Measurements from ENCODE around the gene ELP4. TPM values are rescaled to one million over a fixed set of nuclear protein-coding genes. Genes with fewer than 3 reads are reported as not detected.

The ELP4 gene
- total RNA-seq, 1 experiment from 2014 or later = 19.4 TPM

GRCh38 chr11:31809541-31809856 lies 299.9 kb downstream of the ELP4 start:
- Histone ChIP-seq H3K9ac (ENCODE audit: low read length) (peak overlapping the region; percentile 68), H3K4me1 (ENCODE audit: insufficient read depth, low read length) (peaks cover 36% of the 10 kb centered on the region), H2AFZ (ENCODE audit: low read length) (peak overlapping the region; percentile 77), H3K36me3 (ENCODE audit: low read depth, low read length) (no peaks in the 10 kb centered on the region), H3K4me3 (ENCODE audit: low read length) (peak overlapping the region; percentile 93), H3K4me2 (ENCODE audit: low read length) (peak overlapping the region; percentile 99), H3K27ac (ENCODE audit: low read length) (peak overlapping the region; percentile 3; the same call in 1 of the 2 replicates), H3K9me2 (replicated peaks; ENCODE audit: low read length) (no peaks in the 10 kb centered on the region), H3K79me2 (ENCODE audit: low read length) (peaks cover 39% of the 10 kb centered on the region), H3K27me3 (ENCODE audit: low read length) (no peaks in the 10 kb centered on the region), H3K9me3 (ENCODE audit: low read length) (no peaks in the 10 kb centered on the region), H3F3A (ENCODE audit: low read length, unreplicated experiment) (no peaks in the 10 kb centered on the region), H4K20me1 (ENCODE audit: low read length) (no peaks in the 10 kb centered on the region)
- TF ChIP-seq EZH2phosphoT487 (IDR thresholded peaks at IDR 0.05; ENCODE audit: borderline replicate concordance, low read length) (no peak), CTCF (conservative IDR thresholded peaks at IDR 0.05; ENCODE audit: low read depth, low read length) (no peak), EZH2 (IDR thresholded peaks at IDR 0.05; ENCODE audit: low read length, unreplicated experiment) (no peak)
- ChIA-PET POLR2A (ENCODE audit: unreplicated experiment) (no interaction called here), CTCF (interaction anchor here (1.0 kb wide), 1 partner anchor 168 kb away, joined by 3 read pairs; no protein-coding TSS in a partner anchor)
- peak; percentile 10 for DNase-seq
- BruUV-seq (replicated peaks) = TSS peak; percentile 24
- no peak for ATAC-seq
- intact Hi-C loops (cut with micrococcal nuclease) = no loop called here

- DNase-seq = peak; percentile 43
- POLR2A ChIA-PET (ENCODE audit: unreplicated experiment) = interaction anchor here (0.5 to 1.0 kb wide), 4 partner anchors 169 to 339 kb away, joined by 3 to 4 read pairs (median 4); no protein-coding TSS in a partner anchor
- peaks cover 39% of the 10 kb centered on the region for H3K79me2 ChIP-seq (ENCODE audit: low read length)
Measured at GRCh38 chr11:31809857-31810778, 300.6 kb downstream of the ELP4 start.

More at GRCh38 chr11:31809857-31810778, 300.6 kb downstream of the ELP4 start:
- peaks cover 36% of the 10 kb centered on the region for H3K4me1 ChIP-seq (ENCODE audit: insufficient read depth, low read length)
- H3K9ac ChIP-seq (ENCODE audit: low read length) = peak overlapping the region; percentile 68
- CTCF ChIA-PET = interaction anchor here (0.6 to 1.0 kb wide), 2 partner anchors 64 to 169 kb away, joined by 3 read pairs; no protein-coding TSS in a partner anchor
- no peaks in the 10 kb centered on the region for H3K36me3 ChIP-seq (ENCODE audit: low read depth, low read length)
- ATAC-seq = peak; percentile 10
- TF ChIP-seq EZH2 (IDR thresholded peaks at IDR 0.05; ENCODE audit: low read length, unreplicated experiment) (no peak), EZH2phosphoT487 (IDR thresholded peaks at IDR 0.05; ENCODE audit: borderline replicate concordance, low read length) (no peak), CTCF (conservative IDR thresholded peaks at IDR 0.05; ENCODE audit: low read depth, low read length) (no peak)
- H3K27ac ChIP-seq (ENCODE audit: low read length) = peak overlapping the region; percentile 20; the same call in 1 of the 2 replicates
- H3K27me3 ChIP-seq (ENCODE audit: low read length) = no peaks in the 10 kb centered on the region
- peak overlapping the region; percentile 99 for H3K4me2 ChIP-seq (ENCODE audit: low read length)
- BruUV-seq (replicated peaks) = no TSS peak
- no peaks in the 10 kb centered on the region for H3F3A ChIP-seq (ENCODE audit: low read length, unreplicated experiment)
- H3K9me2 ChIP-seq (replicated peaks; ENCODE audit: low read length) = no peaks in the 10 kb centered on the region
- no peaks in the 10 kb centered on the region for H4K20me1 ChIP-seq (ENCODE audit: low read length)
- peak overlapping the region; percentile 77 for H2AFZ ChIP-seq (ENCODE audit: low read length)
- peak overlapping the region; percentile 93 for H3K4me3 ChIP-seq (ENCODE audit: low read length)
- intact Hi-C loops (cut with micrococcal nuclease) = loop anchor here (2.0 to 5.0 kb wide), 2 partner anchors 147 to 301 kb away; partner anchors contain the start of genes ELP4 and IMMP1L
- no peaks in the 10 kb centered on the region for H3K9me3 ChIP-seq (ENCODE audit: low read length)

Data from PC-3 (cell line).